NCI-H526 (cell line): Measurements from ENCODE around the gene TFPT.
A peak's percentile ranks its signal among the peaks of the same experiment; 100 is the strongest.

ENCODE experiments used
- DNase-seq, 2 experiments: peaks; one replicate each; lab custom pipeline; 2025; lab: John Stamatoyannopoulos, UW

TFPT gene

GRCh38 chr19:54148158-54148557 lies 32.7 kb upstream of the TFPT start:
- DNase-seq, result no peak

- no peak for DNase-seq
These were observed 32.2 kb upstream of the TFPT start for GRCh38 chr19:54147676-54148075.

- DNase-seq, result no peak
These were observed 30.2 kb upstream of the TFPT start for GRCh38 chr19:54145541-54146158.

DNA sequence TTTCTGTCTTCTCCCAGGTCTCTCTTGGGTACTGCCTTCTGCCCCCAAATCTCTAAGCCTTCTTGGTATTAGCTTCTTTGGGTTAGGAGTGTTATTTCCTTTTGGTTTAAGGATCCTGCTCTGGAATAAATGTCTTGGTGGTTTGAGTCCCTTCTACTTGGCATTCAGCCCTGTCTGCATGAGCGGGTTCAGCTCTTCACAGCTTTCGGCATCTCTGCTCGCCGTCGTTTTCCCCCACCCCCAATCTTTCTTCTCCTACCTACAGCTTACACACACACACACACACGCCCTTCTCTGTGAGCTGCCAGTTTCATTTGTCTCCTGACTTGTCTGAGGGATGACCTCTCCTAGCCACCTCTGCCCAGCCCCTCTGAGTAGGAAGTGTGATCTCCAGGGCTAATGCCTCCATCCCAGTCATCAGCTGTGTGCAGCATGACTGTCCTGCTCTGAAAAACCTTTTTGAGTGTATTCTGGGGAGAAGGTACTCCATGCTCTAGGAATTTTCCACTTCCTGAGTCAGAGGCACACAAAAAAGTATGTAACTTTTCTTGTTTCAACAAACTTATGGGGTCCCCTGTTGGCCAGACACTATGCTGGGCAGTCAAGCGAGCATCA lies 26.8 kb upstream of the TFPT start:
- DNase-seq, result no peak

DNA sequence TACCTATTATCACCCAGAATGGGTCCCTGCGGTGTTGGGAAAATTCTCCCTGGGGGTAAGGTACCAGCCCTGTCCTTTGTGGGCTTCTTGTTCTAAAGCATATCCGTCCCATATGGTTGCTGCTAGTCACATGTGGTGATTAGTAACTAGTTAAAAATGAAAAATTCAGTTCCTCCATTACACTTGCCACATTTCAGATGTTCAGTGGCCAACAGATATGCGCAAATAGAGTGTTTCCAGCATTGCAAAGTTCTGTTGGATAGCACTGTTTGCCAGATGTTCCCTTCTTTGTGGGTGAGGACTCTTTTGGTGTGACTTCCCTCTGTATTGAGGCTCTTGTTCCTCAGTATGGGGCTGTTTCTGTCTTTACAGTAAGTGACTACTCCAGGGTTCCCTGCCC lies 25.9 kb upstream of the TFPT start:
- no peak for DNase-seq

GRCh38 chr19:54138489-54139256 lies 23.2 kb upstream of the TFPT start:
- DNase-seq, result peak in 1 of 2 experiments; percentile 53

DNA sequence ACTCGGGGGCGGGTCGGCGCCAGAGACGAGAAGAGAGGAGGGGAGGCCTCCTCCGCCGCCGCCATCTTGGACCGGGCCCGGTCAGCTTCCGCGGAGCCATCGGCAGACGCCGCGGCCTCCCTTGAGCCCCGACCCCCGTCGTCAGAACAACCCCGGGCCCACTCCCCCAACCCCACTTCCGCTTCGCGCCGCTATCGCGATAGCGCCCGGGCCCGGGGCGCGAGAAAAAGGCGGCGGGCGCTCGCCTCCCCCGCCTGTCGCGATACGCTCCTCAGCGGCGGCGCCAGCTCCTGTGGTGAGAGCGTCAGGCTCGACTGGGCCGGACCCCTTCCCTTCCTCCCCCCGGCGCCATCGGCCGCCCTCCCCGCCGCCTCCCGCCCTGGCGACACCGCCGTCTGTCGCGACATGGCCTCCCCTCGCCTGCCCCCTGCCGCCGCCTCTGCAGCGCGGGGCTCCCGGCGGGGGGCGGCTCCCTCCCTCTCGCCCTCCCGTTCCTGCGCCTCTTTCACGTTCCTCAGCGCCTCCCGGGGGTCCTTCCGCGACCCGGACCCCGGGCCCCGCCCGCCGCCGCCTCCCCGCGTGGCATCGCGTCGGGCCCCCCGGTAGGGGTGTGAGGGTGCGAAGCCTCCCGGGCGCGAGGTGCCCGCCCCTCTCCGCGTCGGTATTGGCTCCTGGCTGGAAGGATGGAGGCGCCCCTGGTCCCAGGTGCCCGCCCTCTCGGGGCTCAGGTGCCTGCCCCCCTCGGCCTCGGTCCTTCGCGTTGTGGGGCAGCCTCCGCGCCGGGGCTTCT lies 22.4 kb upstream of the TFPT start, which contains the start of gene CNOT3:
CNOT3 (plus strand) TSS at position 64 of the 790 bp plus-strand sequence. CDS start 5,217 bp downstream, outside the sequence.
- peak in 1 of 2 experiments; percentile 53 for DNase-seq

DNA sequence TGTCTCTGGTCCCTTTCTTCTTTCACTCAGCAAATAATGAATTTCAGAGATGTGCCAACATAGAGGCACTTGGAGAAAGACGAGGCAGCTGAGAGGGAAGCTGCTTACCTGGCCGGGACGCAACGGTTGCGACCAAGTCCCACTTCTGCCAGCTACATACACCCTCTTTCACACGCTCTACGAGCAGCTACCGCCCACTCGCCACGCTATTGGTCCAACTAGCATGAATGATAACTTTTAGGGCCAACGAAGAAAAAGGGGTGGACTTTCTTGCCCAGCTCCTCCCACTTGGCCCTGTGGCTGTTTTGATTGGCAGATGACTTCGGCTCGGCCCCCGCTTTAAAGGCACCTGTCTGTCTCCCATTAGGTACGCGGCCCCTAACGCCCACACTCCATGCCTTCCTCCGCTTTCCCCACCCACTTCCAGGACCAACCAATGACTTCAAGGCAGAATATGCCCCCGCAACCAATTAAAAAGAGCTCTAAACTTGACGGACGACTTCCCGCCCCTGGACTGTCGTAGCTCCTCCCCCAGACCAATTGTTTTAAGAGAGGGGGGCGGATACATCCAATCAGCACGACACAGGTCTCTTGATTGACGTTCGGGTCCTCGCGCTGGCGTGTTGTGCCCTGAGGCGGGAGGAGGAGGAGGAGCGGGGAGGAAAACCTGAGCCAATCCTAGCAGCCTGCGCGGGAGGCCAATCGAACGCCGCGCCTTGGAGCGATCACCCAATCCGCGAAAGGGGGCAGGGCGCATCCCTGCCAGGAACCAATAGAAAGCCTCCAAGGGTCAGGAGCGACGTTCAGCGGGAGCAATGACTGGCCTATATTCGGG lies 21.6 kb upstream of the TFPT start:
- peak; percentile 100 for DNase-seq

DNA sequence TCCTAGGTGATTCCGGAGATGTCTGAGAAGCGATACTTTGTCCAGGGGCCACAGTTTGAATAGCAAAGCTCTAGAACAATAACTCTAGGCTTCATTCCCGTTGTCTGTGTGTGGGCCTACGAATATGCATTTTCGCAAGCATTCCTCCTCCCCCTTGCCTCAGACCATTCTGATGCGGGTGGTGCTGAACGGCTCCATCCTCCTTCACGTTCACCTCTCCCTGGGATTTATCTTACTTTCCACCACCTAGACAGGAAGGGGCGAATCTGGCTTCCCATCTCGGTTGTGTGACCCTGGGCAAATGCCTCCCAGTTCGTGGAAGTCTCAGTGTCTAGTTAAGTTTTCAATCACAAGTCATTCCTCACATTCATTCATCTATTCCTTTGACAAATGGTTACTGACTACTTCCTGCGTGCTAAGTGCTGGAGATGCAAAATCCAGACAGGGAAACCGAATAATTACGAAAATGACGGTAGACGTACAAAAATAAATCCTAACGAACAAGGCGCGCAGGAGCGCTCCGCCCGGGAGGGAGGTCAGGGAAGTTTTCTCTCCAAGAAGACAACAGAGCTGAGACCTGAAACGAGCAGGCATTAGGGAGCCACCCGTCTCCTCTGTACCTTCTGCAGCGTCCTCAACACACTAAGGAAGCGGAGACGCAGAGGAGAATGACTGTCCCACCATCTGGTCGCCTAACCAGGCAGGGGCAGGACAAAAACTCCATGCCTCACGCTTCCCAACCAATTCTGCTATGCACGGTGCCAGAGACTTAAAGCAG lies 20.8 kb upstream of the TFPT start:
- peak; percentile 71 to 78 for DNase-seq

DNA sequence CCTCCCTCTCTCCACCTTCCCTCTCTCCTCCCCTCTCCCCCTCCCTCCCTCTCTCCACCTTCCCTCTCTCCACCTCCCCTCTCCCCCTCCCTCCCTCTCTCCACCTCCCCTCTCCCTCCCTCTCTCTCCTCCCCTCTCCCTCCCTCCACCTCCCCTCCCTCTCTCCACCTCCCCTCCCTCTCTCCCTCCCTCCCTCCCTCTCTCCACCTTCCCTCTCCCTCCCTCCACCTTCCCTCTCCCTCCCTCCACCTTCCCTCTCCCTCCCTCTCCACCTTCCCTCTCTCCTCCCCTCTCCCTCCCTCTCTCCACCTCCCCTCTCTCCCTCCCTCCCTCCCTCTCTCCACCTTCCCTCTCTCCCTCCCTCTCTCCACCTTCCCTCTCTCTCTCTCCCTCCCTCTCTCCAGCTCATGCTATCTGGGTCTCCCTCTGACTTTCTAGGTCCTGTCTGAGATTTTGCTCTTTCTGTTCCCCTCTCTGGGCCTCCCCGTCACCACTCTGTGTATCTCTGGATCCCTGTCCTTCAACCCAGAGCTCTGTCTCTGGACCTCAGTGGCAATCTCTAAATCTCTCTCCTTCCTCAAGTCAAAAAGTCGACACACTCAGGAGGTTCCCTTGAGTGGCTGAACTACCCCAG lies 18.6 kb upstream of the TFPT start:
- no peak for DNase-seq

DNA sequence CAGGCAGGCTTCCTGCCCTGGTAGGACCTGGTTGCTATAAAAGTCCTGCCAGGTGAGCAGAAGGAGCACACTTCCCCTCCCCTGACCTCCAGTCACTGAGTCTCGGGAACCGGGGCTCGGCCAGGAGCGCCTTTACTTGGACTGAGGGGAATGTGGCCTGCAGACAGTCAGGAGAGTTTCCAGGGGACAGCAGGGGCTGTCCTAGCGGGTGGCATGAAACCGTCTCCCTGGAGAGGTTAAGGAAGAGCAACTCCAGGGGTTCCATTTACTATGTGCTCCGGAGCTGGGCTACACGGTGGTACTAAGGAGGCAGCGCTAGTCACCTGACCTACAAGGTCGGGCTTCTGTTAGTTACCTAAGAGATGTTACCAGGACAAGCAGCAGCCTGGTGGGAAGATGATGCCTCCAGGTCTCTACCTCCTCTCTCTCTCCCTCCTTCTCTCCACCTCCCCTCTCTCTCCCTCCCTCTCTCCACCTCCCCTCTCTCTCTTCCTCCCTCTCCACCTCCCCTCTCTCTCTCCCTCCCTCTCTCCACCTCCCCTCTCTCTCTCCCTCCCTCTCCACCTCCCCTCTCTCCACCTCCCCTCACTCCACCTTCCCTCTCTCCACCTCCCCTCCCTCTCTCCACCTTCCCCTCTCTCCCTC lies 18.0 kb upstream of the TFPT start:
- peak in 1 of 2 experiments; percentile 26 for DNase-seq

GRCh38 chr19:54129617-54129996 lies 14.2 kb upstream of the TFPT start:
- DNase-seq, result no peak

DNA sequence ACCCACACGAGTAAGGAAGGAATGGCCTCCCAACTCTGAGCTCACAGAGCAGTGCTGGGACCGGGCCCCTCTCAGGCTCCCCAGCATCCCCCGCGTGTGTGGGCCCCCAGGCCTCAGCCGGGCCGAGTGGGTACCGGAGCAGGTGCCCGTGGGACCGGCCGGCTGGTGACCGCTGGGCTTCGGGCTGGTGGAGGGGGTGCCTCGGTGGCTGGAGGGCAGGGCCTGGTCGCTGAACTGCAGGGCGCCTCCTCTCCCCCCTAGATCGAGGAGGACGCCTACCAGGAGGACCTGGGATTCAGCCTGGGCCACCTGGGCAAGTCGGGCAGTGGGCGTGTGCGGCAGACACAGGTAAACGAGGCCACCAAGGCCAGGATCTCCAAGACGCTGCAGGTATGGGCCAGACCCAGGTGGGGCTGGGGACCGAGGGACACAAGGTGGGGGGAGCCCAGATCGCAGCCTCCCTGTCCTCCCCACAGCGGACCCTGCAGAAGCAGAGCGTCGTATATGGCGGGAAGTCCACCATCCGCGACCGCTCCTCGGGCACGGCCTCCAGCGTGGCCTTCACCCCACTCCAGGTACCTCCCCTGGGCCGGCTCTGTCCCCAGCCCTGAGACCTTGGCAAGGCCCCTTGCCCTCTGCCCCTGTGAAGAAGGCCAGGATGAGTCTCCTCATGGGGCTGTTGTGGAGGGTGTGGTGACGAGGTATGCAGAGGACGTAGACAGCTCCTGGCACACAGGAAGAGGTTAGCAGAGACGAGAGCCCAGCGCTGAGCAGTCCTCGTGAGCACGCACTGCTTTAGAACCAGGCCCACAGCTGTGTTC lies 13.5 kb upstream of the TFPT start:
- no peak for DNase-seq

DNA sequence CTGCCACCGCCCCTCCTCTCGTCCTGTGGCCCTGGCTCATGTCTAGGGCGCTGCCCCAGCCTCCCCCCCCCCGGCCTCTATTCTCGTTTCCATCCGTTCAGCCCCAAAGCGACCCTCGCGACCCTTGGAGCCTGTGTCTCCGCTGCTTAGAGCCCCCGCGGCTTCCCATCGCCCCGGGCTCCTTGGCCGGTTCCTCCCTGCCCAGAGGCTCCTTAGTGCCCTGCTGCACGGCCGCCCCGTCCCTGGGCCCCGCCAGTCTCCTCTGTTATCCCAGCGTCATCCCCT lies 12.9 kb upstream of the TFPT start:
- DNase-seq, result no peak

DNA sequence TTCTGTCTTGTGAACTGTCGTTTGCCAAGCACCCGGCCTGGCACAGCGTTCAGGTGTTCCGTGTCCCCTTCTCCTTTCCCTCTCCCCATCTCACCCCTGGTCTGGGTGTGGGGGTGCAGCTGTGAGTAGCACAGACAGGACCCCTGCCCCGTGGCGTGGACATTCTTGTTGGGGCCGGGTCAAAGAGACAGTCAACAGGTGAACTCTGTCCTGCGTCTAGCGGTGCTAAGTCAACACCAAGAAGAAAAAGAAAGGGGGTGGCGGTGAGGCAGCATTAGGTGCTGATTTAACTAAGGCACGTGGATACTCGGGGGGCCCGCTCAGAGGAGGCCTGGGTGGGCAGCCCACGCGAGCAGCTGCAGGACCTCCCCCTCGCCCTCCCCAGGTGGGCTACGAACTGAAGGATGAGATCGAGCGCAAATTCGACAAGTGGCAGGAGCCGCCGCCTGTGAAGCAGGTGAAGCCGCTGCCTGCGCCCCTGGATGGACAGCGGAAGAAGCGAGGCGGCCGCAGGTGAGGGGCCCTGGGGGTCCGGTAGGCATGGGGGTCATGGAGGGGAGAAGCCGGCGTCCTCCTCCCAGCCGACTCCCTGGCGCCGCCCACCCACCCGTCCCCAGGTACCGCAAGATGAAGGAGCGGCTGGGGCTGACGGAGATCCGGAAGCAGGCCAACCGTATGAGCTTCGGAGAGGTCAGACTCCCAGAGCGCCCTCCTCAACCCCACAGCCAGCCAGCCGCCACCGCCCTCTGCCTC lies 12.4 kb upstream of the TFPT start:
- DNase-seq, result no peak

DNA sequence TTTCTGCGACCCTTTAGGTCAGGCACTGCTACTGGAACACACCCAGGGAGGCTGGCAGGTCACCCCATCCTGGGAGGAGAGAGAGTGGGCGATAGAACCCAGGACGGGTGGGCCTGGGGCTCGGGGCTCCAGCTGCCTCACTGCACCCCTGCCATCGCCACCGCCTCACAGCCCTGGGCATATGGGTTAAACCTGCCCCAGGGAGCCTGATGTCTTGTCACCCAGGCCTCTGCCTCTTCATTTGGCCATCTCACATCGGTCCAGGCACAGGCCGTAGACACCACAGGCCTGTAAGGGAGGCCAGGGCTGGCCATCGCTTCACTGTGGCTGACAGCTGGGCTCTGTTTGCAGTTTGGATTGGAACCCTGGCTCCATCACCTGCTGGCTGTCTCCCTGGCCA lies 10.3 kb upstream of the TFPT start:
- no peak for DNase-seq

DNA sequence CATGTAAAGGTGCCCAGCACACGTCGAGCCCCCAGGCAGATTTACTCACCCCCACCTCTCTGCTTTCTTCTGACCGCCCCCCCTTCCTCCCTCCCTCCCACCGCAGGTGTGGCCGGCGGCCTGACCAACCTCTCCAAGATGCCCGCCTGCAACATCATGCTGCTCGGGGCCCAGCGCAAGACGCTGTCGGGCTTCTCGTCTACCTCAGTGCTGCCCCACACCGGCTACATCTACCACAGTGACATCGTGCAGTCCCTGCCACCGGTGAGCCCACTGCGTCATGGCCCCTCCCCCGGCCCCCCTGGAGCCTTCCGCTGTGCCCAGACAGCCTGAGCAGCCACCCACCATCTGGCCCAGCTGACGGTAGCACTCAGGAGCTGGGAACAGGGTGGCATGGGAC lies 8.9 kb upstream of the TFPT start:
- DNase-seq, result no peak

- no peak for DNase-seq
These were observed 8.2 kb upstream of the TFPT start for GRCh38 chr19:54123682-54124081.
